ENCODE measurements around the gene MISP3. TPM values are rescaled to one million over a fixed set of nuclear protein-coding genes. Genes with fewer than 3 reads are reported as not detected.
A peak's percentile ranks its signal among the peaks of the same experiment; 100 is the strongest.
"Not testable (repeated sequence)": the region's sequence is repeated elsewhere in the genome, so short reads cannot be mapped to it uniquely, and the experiment has no call there.

Gene MISP3
- total RNA-seq, 4 donors from 2014 or later: 9.1 to 26.2 (median 17.2) TPM

DNA sequence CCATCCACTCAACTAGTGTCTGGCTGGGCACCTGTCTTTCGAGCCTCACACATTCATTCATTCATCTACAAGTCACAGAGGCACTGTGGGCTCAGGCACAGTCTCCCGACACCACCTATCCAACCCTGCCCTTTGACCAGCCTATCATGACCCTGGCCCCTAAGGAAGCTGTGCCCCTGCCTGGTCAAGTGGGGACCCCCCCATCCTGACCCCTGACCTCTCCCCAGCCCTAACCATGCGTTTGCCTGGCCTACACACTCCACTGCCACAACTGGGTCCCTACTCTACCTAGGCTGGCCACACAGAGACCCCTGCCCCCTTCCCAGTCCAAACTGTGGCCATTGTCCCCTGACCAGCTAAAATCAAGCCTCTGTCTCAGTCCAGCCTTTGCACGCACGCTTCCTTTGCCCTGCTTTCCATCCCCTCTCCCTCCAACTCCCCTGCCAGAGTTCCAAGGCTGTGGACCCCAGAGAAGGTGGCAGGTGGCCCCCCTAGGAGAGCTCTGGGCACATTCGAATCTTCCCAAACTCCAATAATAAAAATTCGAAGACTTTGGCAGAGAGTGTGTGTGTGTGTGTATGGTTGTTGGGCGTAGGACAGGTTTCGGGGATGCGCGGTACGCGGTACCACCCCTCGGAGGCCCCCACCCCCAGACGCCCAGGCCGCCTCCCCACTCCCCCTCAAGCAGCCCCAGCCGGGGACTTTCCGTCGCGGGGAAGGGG is 41.4 kb upstream of the MISP3 start:
- no peak for DNase-seq (ENCODE audit: low spot score in 2 of 2)
- H3K4me3 ChIP-seq (ENCODE audit: low read depth, poor library complexity, severe bottlenecking): peak overlapping the region; percentile 40
- 31 to 40% methylated on average over 9 to 17 of the region's 20 CpGs for WGBS, 2 donors
- intact Hi-C loops (cut with DNase I; ENCODE audit: low total_unique reads): no loop called here
- TF ChIP-seq CTCF (IDR thresholded peaks at IDR 0.05): no peak
- TF ChIP-seq POLR2A (IDR thresholded peaks at IDR 0.05): no peak

DNA sequence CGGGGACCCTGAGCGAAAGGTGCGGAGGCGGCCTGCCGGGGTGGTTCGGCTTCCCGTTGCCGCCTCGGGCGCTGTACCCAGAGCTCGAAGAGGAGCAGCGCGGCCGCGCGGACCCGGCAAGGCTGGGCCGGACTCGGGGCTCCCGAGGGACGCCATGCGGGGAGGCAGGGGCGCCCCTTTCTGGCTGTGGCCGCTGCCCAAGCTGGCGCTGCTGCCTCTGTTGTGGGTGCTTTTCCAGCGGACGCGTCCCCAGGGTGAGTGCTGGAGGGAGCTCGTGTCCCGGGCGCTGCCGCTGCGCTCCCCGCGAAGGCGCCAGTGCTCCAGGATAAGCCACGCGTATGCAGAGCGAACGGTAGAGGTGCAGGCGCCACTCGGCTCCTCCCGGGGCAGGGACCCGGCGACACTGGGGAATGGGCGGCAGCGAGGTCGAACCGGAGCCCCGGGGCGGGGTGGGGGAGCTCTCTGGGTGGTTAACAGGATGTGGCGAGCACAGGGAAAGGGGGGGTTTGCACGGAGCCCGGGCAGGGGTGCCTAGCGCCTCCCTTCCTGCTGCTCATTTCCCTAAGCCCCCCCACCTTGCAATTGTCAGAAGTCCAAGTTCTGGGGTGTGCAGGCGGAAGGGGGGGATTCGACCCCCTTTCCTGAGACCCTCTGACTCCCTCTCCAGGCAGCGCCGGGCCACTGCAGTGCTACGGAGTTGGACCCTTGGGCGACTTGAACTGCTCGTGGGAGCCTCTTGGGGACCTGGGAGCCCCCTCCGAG is 40.7 kb upstream of the MISP3 start, which contains the start of gene IL27RA:
IL27RA (plus strand) TSS at position 44 of the 762 bp plus-strand sequence; CDS start at position 155, 111 bp downstream.
- H3K4me3 ChIP-seq (ENCODE audit: low read depth, poor library complexity, severe bottlenecking): peak within 1 kb of the TSS; percentile 40
- TF ChIP-seq POLR2A (IDR thresholded peaks at IDR 0.05) (no peak), CTCF (IDR thresholded peaks at IDR 0.05) (peak in 1 of 3 donors; percentile 35)
- 0 to 1% methylated on average over 34 to 40 of the region's 63 CpGs for WGBS, 2 donors
- DNase-seq (ENCODE audit: low spot score in 2 of 2): peak in 1 of 2 donors; percentile 91
- intact Hi-C loops (cut with DNase I; ENCODE audit: low total_unique reads): no loop called here

GRCh38 chr19:14033946-14034345 is 38.6 kb upstream of the MISP3 start:
- no peak for DNase-seq (ENCODE audit: low spot score in 2 of 2)
- TF ChIP-seq POLR2A (IDR thresholded peaks at IDR 0.05): no peak
- no peak for TF ChIP-seq CTCF (IDR thresholded peaks at IDR 0.05)
- WGBS, 2 donors: 95 to 98% methylated on average over 2 of the region's 2 CpGs
- intact Hi-C loops (cut with DNase I; ENCODE audit: low total_unique reads): no loop called here
- H3K4me3 ChIP-seq (ENCODE audit: low read depth, poor library complexity, severe bottlenecking): no peak overlapping the region

- DNase-seq (ENCODE audit: low spot score in 2 of 2); H3K4me3 ChIP-seq (ENCODE audit: low read depth, poor library complexity, severe bottlenecking); intact Hi-C loops (cut with DNase I; ENCODE audit: low total_unique reads): not testable (repeated sequence)
- WGBS, 2 donors: 87 to 91% methylated on average over 12 of the region's 12 CpGs
These were observed 37.4 kb upstream of the MISP3 start for GRCh38 chr19:14035159-14035558.

DNA sequence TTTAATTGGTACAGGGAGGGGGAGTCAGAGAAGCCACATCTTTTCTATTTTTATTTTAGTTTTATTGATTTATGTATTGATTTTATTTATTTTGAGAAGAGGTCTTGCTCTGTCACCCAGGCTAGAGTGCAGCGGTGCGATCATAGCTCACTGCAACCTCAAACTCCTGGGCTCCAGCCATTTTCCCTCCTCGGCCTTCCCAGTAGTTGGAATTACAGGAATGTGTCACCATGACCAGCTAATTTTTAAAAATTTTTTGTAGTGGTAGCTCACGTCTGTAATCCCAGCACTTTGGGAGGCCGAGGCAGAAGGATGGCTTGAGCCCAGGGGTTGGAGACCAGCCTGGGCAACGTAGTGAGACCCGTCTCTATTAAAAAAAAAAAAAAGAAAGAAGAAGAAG is 36.9 kb upstream of the MISP3 start:
- WGBS, 2 donors: 65 to 79% methylated on average over 7 of the region's 7 CpGs
- intact Hi-C loops (cut with DNase I; ENCODE audit: low total_unique reads): no loop called here
- H3K4me3 ChIP-seq (ENCODE audit: low read depth, poor library complexity, severe bottlenecking): no peak overlapping the region
- no peak for TF ChIP-seq CTCF (IDR thresholded peaks at IDR 0.05)
- DNase-seq (ENCODE audit: low spot score in 2 of 2): no peak

DNA sequence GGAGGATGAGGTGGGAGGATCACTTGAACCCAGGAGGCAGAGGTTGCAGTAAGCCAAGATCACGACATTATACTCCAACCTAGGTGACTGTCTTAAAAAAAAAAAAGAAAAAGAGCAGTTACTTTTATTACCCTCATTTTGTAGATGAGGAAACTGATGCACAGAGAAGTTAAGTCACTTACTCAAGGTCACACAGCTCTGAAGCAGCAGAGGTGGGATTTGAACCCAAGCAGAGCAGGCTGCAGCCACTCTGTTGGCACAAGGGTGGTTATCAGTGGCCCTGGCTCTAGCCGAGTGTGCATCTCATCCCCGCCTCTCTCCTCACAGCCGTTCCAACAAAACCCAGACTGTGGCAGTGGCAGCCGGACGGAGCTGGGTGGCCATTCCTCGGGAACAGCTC is 33.4 kb upstream of the MISP3 start:
- no peak for DNase-seq (ENCODE audit: low spot score in 2 of 2)
- 92 to 94% methylated on average over 6 to 7 of the region's 7 CpGs for WGBS, 2 donors
- H3K4me3 ChIP-seq (ENCODE audit: low read depth, poor library complexity, severe bottlenecking): no peak overlapping the region
- TF ChIP-seq CTCF (IDR thresholded peaks at IDR 0.05) (no peak), POLR2A (IDR thresholded peaks at IDR 0.05) (no peak)
- intact Hi-C loops (cut with DNase I; ENCODE audit: low total_unique reads): no loop called here
